Ascending aorta (tissue), 2 donors: ENCODE data around the gene PLEKHG5. TPM values are rescaled to one million over a fixed set of nuclear protein-coding genes. Genes with fewer than 3 reads are reported as not detected.
A peak's percentile ranks its signal among the peaks of the same experiment; 100 is the strongest.

ENCODE experiments used
- DNase-seq, 2 donors: peaks; one replicate each; pipeline ENCODE4 v3.0.0-alpha.2; 2019; ENCODE audit warnings: low spot score in 2 of 2
- H3K27ac ChIP-seq, 2 donors: fragments of 200-600 bp; sonication (generic); one replicate each; pipeline ENCODE4 v1.5.1; 2016 to 2017; ENCODE audit warnings: mild to moderate bottlenecking in 1 of 2
- H3K27me3 ChIP-seq: fragments of 200-600 bp; sonication (generic); one replicate; pipeline ENCODE4 v1.5.1; 2017
- H3K36me3 ChIP-seq, 2 donors: fragments of 200-600 bp; sonication (generic); one replicate each; pipeline ENCODE4 v1.5.1; 2016
- H3K4me1 ChIP-seq, 2 donors: fragments of 200-600 bp; sonication (generic); one replicate each; pipeline ENCODE4 v1.5.1; 2016 to 2017; ENCODE audit warnings: mild to moderate bottlenecking in 1 of 2
- H3K4me3 ChIP-seq, 2 donors: fragments of 200-600 bp; sonication (generic); one replicate each; pipeline ENCODE4 v1.5.1; 2016 to 2017; ENCODE audit warnings: mild to moderate bottlenecking in 1 of 2
- H3K9me3 ChIP-seq, 2 donors: fragments of 200-600 bp; sonication (generic); one replicate each; pipeline ENCODE4 v1.5.1; 2016
- CTCF ChIP-seq, 3 experiments: fragments of 200-600 bp in 2 of 3; fragments of 450-650 bp in 1 of 3; sonication (generic) in 2 of 3; IDR thresholded peaks; one replicate each; pipeline ENCODE4 v1.5.1; 2016 to 2019; ENCODE audit warnings: antibody characterized with exemption in 3 of 3, mild to moderate bottlenecking in 1 of 3, moderate library complexity in 1 of 3
- intact Hi-C: fragments of 100-400 bp; cut with DNase I; formaldehyde crosslinking; loops from one replicate; pipeline ENCODE4 v1.15.1; 2023
- total RNA-seq: library from RNA; depleted of rRNA; stranded (reverse); fragments of >200 nt; gene quantifications from one replicate; pipeline ENCODE4 v1.1.0, GENCODE V29; 2016

PLEKHG5 gene
- total RNA-seq, 1 donor from 2014 or later, result 11.4 TPM

DNA sequence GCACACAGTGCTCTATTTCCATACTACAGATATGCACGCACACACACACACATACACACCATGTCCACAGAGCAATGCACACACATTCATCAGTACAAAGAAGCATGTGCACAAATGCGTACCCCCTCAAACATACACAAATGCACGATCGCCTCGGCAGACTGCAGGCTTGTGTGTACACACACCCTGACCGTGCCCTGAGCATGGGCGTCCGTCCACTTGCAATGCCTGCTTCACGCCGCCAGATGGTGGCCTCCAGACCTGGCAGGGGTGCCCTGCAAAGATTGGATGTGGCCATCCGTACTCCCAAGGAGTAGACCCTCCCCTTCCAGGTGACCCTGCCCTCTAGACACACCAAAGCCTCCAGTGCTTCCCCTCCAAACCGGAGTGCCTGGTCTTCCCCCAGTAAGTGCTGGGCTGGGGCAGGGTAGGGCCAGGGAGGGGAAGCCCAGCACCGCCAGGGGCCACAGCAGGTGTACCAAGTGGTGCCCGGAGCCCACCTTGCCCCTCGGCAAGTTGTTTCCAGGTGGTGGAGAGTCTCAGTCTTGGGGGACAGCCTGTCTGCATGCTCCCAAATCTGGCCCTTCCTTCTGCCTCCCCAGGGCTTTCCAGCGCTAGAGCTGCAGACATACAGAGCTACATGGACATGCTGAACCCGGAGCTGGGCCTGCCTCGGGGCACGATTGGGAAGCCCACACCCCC lies 46.3 kb downstream of the PLEKHG5 start:
- peaks cover 0 to 3% of the 10 kb centered on the region in 2 donors for H3K4me1 ChIP-seq
- no peak overlapping the region for H3K27ac ChIP-seq
- peaks cover 22% of the 10 kb centered on the region for H3K27me3 ChIP-seq
- TF ChIP-seq CTCF (IDR thresholded peaks at IDR 0.05), result peak in 2 of 3 experiments; percentile 13 to 38
- H3K36me3 ChIP-seq, result no peaks in the 10 kb centered on the region
- H3K9me3 ChIP-seq, result no peaks in the 10 kb centered on the region
- intact Hi-C loops, result no loop called here
- DNase-seq, result no peak
- no peak overlapping the region for H3K4me3 ChIP-seq

GRCh38 chr1:6444377-6444776 lies 47.1 kb downstream of the PLEKHG5 start:
- TF ChIP-seq CTCF (IDR thresholded peaks at IDR 0.05), result no peak
- no peak for DNase-seq
- Histone ChIP-seq H3K4me1 (peaks cover 0 to 3% of the 10 kb centered on the region in 2 donors), H3K27ac (no peak overlapping the region), H3K36me3 (no peaks in the 10 kb centered on the region), H3K9me3 (no peaks in the 10 kb centered on the region), H3K4me3 (no peak overlapping the region), H3K27me3 (peaks cover 22% of the 10 kb centered on the region)
- intact Hi-C loops, result no loop called here

- Histone ChIP-seq H3K27me3 (peaks cover 16% of the 10 kb centered on the region), H3K9me3 (no peaks in the 10 kb centered on the region), H3K4me3 (no peak overlapping the region), H3K4me1 (peaks cover 0 to 3% of the 10 kb centered on the region in 2 donors), H3K27ac (no peak overlapping the region), H3K36me3 (no peaks in the 10 kb centered on the region)
- intact Hi-C loops, result no loop called here
- no peak for TF ChIP-seq CTCF (IDR thresholded peaks at IDR 0.05)
- DNase-seq, result no peak
Measured at GRCh38 chr1:6443339-6444115, 47.9 kb downstream of the PLEKHG5 start.

- Histone ChIP-seq H3K4me3 (no peak overlapping the region), H3K36me3 (no peaks in the 10 kb centered on the region), H3K9me3 (no peaks in the 10 kb centered on the region), H3K27ac (no peak overlapping the region), H3K4me1 (no peaks in the 10 kb centered on the region), H3K27me3 (peaks cover 9% of the 10 kb centered on the region)
- no peak for TF ChIP-seq CTCF (IDR thresholded peaks at IDR 0.05)
- intact Hi-C loops, result no loop called here
- no peak for DNase-seq
Measured at GRCh38 chr1:6441586-6441985, 49.9 kb downstream of the PLEKHG5 start.

- peak overlapping the region; percentile 30 to 42 for H3K4me3 ChIP-seq
- no peaks in the 10 kb centered on the region for H3K4me1 ChIP-seq
- H3K9me3 ChIP-seq, result no peaks in the 10 kb centered on the region
- intact Hi-C loops, result no loop called here
- no peak overlapping the region for H3K27ac ChIP-seq
- H3K36me3 ChIP-seq, result no peaks in the 10 kb centered on the region
- no peak for DNase-seq
- peak in 1 of 3 experiments; percentile 15 for TF ChIP-seq CTCF (IDR thresholded peaks at IDR 0.05)
- H3K27me3 ChIP-seq, result peaks cover 9% of the 10 kb centered on the region
Measured at GRCh38 chr1:6440198-6441126, 51.0 kb downstream of the PLEKHG5 start.
